Right ventricle myocardium superior (tissue), 1 donor: ENCODE measurements around the gene SLA2. TPM values are rescaled to one million over a fixed set of nuclear protein-coding genes. Genes with fewer than 3 reads are reported as not detected.
"Not testable (repeated sequence)": the region's sequence is repeated elsewhere in the genome, so short reads cannot be mapped to it uniquely, and the experiment has no call there.

Source experiments
- ATAC-seq: fragments of 200-7000 bp; cut with Tn5 transposase; one replicate; pipeline ENCODE4 v1.9.1; 2020; ENCODE audit warnings: mild to moderate bottlenecking; ENCODE audit not compliant: poor library complexity
- DNase-seq: peaks from one replicate; pipeline ENCODE4 v3.0.0-alpha.2; 2020
- intact Hi-C: fragments of 100-400 bp; cut with DNase I; formaldehyde crosslinking; loops from one replicate; pipeline ENCODE4 v1.11.2; 2022
- total RNA-seq: library from RNA; stranded (reverse); fragmentation: NEBNext Ultra II Directional; extraction: Animal tissue kit (Norgen Biotek cat#: 25700); gene quantifications from one replicate; pipeline ENCODE4 v1.2.1, GENCODE V29; 2021
- donor health status: DM: no; HTN: yes; CAD: no; lungs with severe emphysema.

The SLA2 gene
- total RNA-seq, 1 donor from 2014 or later = 0.32 TPM

GRCh38 chr20:36585410-36586125 is 60.4 kb downstream of the SLA2 start:
- intact Hi-C loops = no loop called here
- DNase-seq = no peak
- ATAC-seq = no peak

DNA sequence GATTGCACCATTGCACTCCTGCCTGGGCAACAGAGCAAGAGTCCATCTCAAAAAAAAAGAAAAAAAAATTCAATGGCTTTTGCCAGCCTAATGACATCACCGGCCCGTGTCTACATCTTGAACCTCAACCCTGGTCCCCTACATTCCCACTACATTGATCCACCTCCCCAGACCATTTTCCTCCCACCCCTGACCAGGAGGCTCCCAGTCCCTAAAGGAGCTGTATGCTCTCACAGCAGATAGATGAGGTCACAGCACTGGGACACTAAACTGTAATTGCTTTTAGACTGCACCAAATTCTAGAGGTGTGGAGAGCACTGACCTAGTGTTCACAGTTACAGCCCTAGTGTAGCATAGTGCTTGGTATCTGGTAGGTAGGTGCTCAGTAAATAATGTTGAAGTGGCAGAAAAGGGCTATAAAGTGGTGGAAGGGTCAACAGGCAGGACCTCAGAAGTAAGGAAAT is 61.9 kb downstream of the SLA2 start:
- intact Hi-C loops = no loop called here
- no peak for ATAC-seq

GRCh38 chr20:36582821-36583220 is 63.2 kb downstream of the SLA2 start:
- intact Hi-C loops = no loop called here
- DNase-seq (no peak), ATAC-seq (no peak)

More for the DNA sequence above, 61.9 kb downstream of the SLA2 start:
- DNase-seq = no peak

GRCh38 chr20:36582322-36582721 is 63.7 kb downstream of the SLA2 start:
- intact Hi-C loops = no loop called here
- no peak for ATAC-seq
- no peak for DNase-seq

DNA sequence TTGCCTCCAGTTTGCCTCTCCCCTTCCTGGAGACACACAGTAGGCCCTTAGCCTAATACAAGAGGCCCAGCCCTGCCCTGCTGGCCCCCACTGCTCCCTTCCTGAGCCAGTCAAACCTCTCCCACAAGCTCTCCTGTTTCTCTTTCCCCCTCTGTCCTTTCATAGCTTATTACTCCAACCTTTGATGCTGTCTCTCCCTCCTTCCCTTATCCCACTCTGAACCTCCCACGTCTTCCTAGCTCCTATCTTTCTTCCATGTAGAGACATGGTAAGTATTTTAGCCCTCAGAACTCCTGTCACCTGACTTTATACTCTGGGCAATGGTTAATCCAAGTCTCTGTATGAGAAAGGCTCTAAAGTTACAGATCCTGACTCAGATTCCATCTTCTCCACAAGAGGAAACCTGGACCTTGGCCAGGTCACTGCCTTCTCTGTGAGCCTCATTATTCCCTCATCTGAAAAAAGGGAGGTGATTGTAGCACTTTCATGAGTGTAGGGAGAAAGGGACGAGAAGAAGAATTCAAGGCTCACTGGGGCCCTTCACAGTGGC is 65.9 kb downstream of the SLA2 start:
- ATAC-seq = no peak
- no peak for DNase-seq
- intact Hi-C loops = no loop called here

DNA sequence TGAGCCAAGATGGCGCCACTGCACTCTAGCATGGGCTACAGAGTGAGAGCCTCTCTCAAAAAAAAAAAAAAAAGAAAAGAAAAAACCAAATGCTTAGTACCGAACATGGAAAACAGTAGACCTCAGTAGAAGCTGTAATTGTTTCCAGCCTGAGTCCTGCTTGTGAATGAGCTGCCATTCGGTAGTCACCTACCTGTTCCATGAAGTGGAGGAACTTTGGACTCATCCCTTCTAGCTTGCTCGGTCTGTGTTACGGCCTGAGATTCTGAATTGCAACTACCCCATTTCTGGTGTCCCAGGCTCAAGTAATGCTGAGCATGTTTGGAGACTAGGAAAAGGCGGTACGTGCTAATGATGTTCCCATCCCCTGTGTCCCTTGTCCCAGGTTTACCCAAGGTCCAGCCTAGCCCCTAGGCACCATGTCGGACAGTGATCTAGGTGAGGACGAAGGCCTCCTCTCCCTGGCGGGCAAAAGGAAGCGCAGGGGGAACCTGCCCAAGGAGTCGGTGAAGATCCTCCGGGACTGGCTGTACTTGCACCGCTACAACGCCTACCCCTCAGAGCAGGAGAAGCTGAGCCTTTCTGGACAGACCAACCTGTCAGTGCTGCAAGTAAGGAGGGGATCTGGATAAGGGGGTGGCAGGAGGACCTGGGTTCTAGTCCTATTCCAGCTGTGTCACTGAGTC is 67.5 kb downstream of the SLA2 start:
- ATAC-seq (no peak), DNase-seq (no peak)
- intact Hi-C loops = no loop called here

DNA sequence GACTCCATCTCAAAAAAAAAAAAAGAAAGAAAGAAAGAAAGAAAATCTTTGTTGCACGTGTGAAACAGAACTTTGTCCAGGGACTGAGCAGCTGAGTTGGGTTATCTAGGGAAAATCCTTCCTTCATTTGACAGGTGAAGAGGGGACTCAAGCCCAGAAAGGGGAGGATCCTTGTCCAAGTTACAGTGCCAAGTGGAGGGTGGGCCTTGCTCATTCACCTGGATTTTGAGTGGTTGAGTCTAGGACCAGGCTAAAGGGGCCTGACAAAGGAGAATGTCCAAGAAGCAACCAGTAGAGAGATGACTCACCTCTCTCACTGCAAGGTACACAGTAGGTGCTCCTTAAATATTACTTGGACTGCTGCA is 69.9 kb downstream of the SLA2 start:
- ATAC-seq (no peak), DNase-seq (no peak)
- intact Hi-C loops = no loop called here

DNA sequence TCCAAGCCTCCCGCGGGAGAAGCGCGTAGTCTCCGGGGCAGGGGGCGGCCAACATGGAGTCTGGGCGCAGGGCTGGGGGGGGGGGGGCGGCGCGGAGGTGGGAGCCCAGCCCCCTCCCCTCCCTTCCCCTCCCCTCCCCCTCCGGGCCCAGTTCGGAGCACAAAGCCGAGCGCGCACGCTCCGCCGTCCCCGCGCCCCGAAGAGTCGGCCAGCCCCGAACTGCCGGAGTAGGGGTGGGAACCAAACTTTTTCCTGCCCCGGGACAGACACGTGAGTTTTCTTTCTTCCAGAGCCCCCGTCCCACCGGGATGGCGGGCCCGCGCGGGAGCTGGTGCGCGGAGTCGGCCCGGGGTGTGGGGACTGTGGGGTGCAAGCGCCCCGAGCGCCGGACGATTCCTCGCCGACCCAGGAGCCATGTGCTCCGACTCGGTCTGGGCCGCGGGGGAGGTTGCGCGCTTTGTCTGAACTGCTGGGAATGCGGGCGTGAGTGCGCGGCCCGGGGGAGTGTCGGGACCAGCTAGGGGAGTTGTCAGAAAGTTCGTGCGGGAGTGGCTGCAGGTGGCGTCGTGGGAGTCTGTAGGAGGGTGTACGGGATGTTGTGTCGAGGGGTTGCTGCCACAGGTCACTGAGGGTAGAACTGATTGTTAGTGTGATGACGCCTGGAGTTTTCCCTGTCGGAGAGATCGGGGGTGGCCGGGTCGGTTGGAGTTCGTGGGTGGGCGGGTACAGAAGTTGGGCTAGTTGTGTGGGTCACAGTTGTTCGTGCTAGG is 71.4 kb downstream of the SLA2 start:
- ATAC-seq (peak; percentile 54), DNase-seq (peak; percentile 66)
- intact Hi-C loops = no loop called here

DNA sequence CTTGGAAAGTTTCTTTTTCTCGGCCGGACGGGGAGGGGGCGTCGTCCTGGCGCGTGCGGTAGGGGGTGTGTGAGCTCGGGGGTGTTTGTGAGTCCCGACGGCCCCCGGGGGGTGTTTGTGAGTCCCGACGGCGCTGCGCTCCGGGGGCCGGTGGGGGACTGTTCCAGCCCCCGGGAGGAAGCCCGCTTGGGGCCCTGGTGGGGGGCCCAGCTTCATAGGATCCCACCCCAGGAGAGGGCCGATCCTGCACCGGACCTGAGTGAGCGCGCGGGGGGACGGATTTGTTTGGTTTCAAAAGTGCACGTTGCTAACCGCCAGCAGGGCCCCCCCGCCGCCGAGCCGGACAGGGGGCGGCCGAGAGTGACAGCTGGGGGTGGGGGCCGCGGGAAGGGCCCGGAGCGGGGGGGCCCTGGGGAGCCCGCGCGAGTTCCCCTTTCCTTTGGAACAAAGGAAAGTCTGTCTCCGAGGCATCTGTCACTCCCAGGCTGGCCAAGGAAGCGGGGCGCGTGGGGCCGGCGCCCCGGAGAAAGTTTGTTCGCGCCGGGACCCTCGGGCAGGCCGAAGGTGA is 72.1 kb downstream of the SLA2 start:
- DNase-seq (peak; percentile 60), ATAC-seq (peak; percentile 20)
- intact Hi-C loops = no loop called here

- peak; percentile 91 for ATAC-seq
- peak; percentile 89 for DNase-seq
- intact Hi-C loops = no loop called here
These were observed 72.7 kb downstream of the SLA2 start, which contains the start of gene TGIF2 for GRCh38 chr20:36573103-36573797. TSS of gene TGIF2 (plus strand) at chr20:36573597. CDS start at chr20:36578775, 5,178 bp downstream.

DNA sequence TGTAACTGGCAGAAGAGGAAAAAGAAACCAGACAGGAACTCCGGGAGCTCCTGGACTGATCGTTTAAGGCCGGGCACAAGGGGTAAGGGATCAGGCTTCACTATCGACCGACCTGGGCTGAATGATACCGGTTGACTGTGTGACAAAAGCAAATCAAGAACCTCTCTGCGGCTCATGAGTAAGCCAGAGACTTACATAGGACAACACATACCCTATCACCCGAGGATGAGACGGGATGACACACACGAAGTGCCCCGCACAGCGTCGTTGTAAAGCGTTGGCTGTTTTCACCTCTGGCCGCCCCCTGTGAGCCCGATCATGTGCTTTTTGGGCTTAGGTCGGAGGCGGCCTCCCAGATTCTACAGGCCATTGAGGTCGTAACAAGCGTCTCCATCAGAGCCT is 73.3 kb downstream of the SLA2 start:
- DNase-seq = no peak
- intact Hi-C loops = no loop called here
- peak; percentile 3 for ATAC-seq

DNA sequence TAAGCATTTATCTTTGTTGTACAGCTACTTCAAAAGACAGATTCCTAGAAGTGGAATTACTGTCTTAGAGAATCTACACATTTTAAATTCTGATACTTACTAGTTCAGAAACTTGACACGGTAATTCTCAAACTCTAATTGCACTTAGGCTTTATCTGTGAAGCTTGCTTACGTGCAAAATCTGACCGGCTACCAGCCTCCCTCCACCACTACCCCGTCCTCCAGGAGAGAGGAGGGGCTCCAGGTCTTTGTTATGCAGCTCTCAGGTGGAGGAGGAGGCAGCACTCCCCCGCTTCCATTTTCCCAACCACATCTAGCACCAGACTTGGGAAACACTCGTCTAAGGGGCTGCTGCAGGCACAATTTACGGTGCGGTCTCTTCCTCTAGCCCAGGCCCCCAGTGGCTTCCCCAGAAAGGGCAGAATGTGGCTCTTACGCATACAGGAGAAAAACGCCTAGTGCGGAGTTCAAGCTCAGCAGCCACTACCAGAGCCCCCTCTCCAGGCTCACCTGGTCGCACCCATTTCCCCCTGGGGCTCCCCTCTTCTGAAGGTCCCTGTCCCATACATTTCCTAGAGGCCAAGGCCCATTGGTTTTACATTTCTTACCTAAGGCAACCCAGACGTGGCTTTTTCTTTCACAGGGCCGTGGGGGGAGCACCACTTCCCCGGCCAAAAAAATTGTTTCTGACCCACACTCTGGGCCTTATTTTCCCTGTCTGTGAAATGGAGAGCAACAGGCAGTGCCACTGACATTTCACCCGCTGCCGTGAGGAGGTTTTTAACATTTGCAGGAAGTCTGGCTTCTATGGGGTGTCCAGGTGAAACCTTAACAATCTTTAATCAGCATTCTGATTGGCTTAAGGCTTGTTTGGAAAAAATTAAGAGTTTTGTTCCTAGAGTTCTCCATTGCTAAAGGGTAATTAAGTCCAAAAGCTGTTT is 74.2 kb downstream of the SLA2 start:
- intact Hi-C loops = no loop called here
- DNase-seq (no peak), ATAC-seq (no peak)

DNA sequence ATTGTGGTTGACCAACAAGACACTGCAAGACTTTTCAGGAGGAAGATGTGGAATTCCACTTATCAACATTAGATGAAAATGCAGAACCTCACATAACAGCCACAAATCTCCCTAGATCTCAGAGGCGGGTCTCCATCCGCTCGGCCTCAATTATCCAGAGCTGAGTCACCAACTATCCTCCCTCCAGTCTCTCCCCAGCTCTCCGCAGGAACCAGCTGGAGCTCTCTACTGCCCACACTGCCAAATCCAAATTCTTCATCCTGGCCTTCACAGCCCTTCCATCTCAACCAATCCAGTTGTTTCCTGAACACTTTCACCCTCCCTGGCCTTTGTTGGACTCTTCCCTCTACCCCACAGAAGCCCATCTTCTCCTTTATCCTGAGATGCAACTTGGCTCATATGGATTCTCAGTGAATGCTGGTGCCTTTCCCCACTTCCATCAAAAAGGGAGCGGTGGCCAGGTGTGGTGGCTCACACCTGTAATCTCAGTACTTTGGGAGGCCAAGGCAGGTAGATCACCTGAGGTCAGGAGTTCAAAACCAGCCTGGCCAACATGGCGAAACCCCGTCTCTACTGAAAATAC is 76.1 kb downstream of the SLA2 start:
- DNase-seq (no peak), ATAC-seq (no peak)
- intact Hi-C loops = no loop called here

GRCh38 chr20:36565520-36565919 is 80.5 kb downstream of the SLA2 start:
- intact Hi-C loops = no loop called here
- DNase-seq (no peak), ATAC-seq (no peak)

DNA sequence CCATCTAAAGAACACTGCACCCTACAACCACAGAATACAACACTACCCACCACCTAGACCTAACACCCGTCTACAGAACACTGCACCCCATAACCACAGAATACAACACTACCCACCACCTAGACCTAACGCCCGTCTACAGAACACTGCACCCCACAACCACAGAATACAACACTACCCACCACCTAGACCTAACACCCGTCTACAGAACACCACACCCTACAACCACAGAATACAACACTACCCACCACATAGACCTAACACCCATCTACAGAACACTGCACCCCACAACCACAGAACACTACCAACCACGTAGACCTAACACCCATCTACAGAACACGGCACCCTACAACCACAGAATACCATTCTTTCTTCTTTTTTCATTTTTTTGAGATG is 81.3 kb downstream of the SLA2 start:
- intact Hi-C loops, DNase-seq, ATAC-seq: not testable (repeated sequence)

DNA sequence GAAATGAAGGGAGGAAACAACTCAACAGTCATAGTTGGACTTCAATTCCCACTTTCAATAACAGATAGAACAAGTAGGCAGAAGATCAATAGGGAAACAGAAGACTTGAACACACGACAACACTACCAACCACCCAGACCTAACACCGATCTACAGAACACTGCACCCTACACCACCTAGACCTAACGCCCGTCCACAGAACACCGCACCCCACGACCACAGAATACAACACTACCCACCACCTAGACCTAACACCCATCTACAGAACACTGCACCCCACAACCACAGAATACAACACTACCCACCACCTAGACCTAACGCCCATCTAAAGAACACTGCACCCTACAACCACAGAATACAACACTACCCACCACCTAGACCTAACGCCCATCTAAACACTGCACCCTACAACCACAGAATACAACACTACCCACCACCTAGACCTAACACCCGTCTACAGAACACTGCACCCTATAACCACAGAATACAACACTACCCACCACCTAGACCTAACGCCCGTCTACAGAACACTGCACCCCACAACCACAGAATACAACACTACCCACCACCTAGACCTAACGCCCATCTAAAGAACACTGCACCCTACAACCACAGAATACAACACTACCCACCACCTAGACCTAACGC is 81.8 kb downstream of the SLA2 start:
- intact Hi-C loops, ATAC-seq: not testable (repeated sequence)

More for the DNA sequence above, 81.8 kb downstream of the SLA2 start:
- DNase-seq = not testable (repeated sequence)
